Spleen (tissue), 11 donors: Measurements from ENCODE around the gene KRTAP21-2. TPM values are rescaled to one million over a fixed set of nuclear protein-coding genes. Genes with fewer than 3 reads are reported as not detected.

Experiments
- DNase-seq: peaks from one replicate; pipeline ENCODE4 v3.0.0-alpha.2; 2020
- H3K27ac ChIP-seq, 8 donors: fragments of 200-600 bp; sonication (generic) in 7 of 8; 1 replicate in 4 of 8; 2 replicates in 4 of 8; pipeline versions ENCODE4 v1.5.0 to v1.8.0; 2016 to 2021; ENCODE audit warnings: inconsistent platforms in 4 of 8, mild to moderate bottlenecking in 4 of 8, moderate library complexity in 1 of 8
- H3K27me3 ChIP-seq, 7 donors: fragments of 200-600 bp; sonication (generic) in 6 of 7; replicated peaks in 1 of 7; 1 replicate in 4 of 7; 2 replicates in 3 of 7; pipeline versions ENCODE4 v1.5.0 to v1.8.0; 2016 to 2021; ENCODE audit warnings: inconsistent platforms in 3 of 7, mild to moderate bottlenecking in 1 of 7
- H3K36me3 ChIP-seq, 6 donors: fragments of 200-600 bp; sonication (generic) in 5 of 6; 1 replicate in 4 of 6; 2 replicates in 2 of 6; pipeline versions ENCODE4 v1.5.0 to v1.8.0; 2016 to 2021; ENCODE audit warnings: inconsistent platforms in 2 of 6
- H3K4me1 ChIP-seq, 6 donors: fragments of 200-600 bp; sonication (generic) in 5 of 6; 1 replicate in 3 of 6; 2 replicates in 3 of 6; pipeline versions ENCODE4 v1.5.0 to v1.8.0; 2016 to 2021; ENCODE audit warnings: inconsistent platforms in 3 of 6
- H3K4me3 ChIP-seq, 8 donors: fragments of 200-600 bp; sonication (generic) in 7 of 8; 1 replicate in 4 of 8; 2 replicates in 4 of 8; pipeline versions ENCODE4 v1.5.0 to v1.8.0; 2016 to 2021; ENCODE audit warnings: inconsistent platforms in 4 of 8, mild to moderate bottlenecking in 4 of 8, moderate library complexity in 2 of 8
- H3K9me3 ChIP-seq, 8 donors: fragments of 200-600 bp; sonication (generic) in 7 of 8; 1 replicate in 4 of 8; 2 replicates in 4 of 8; pipeline versions ENCODE4 v1.5.0 to v1.8.0; 2016 to 2021; ENCODE audit warnings: inconsistent platforms in 4 of 8
- POLR2A ChIP-seq, 3 donors: fragments of 450-650 bp; IDR thresholded peaks; one replicate each; pipeline ENCODE4 v1.5.1; 2017; ENCODE audit warnings: antibody characterized with exemption in 3 of 3, mild to moderate bottlenecking in 1 of 3
- POLR2AphosphoS5 ChIP-seq, 3 donors: sonication (generic); formaldehyde crosslinking; IDR thresholded peaks; one replicate each; pipeline ENCODE4 v1.5.1; 2017; ENCODE audit warnings: antibody characterized with exemption in 3 of 3
- WGBS, 5 donors: extraction: QIAGEN DNeasy Blood & Tissue Kit in 3 of 5; methylation state at CpG; one replicate each; pipeline versions ENCODE4 v1.1.5 to v1.1.7; 2013 to 2018; 5-methylcytosine and 5-hydroxymethylcytosine counted together
- intact Hi-C: fragments of 100-400 bp; cut with DNase I; formaldehyde crosslinking; loops from one replicate; pipeline ENCODE4 v1.15.0; 2023; ENCODE audit warnings: low total_unique reads
- polyA plus RNA-seq, 3 donors: library from polyadenylated mRNA; stranded (reverse); fragments of 200-250 nt; gene quantifications; one replicate each; pipeline ENCODE4 v1.2.1, GENCODE V29; 2013
- total RNA-seq, 7 donors: library from RNA; depleted of rRNA in 3 of 7; stranded (reverse); fragments of >200 nt in 3 of 7; fragmentation: NEBNext Ultra II Directional in 4 of 7; extraction: Animal tissue kit (Norgen Biotek cat#: 25700) in 4 of 7; gene quantifications; one replicate each; pipeline versions ENCODE4 v1.1.0 to v1.2.1, GENCODE V29; 2016 to 2021
- TF ChIP-seq, protein P1 (sequence below), 11 experiments: fragments of 200-600 bp in 7 of 11; fragments of 450-650 bp in 4 of 11; sonication (generic) in 4 of 11; IDR thresholded peaks in 8 of 11; conservative IDR thresholded peaks in 3 of 11; 1 replicate in 7 of 11; 2 replicates in 4 of 11; pipeline versions ENCODE4 v1.4.0 to v1.8.0; 2016 to 2021; ENCODE audit warnings: antibody characterized with exemption in 11 of 11, inconsistent platforms in 4 of 11, mild to moderate bottlenecking in 1 of 11
- donor health status: healthy with polysubstance abuse.
- donor health status: DM: no; HTN: no; CAD: no; lungs with moderate emphysema.
- donor health status: DM: no; HTN: no; CAD: no.
- donor health status: Bipolar disorder and iron deficiency.
- donor health status: healthy.
- donor health status: DM: no; HTN: no; CAD: no.
- donor health status: DM: yes; HTN: yes; CAD: no.

KRTAP21-2 gene
- total and polyA plus RNA-seq, 10 donors = not detected

DNA sequence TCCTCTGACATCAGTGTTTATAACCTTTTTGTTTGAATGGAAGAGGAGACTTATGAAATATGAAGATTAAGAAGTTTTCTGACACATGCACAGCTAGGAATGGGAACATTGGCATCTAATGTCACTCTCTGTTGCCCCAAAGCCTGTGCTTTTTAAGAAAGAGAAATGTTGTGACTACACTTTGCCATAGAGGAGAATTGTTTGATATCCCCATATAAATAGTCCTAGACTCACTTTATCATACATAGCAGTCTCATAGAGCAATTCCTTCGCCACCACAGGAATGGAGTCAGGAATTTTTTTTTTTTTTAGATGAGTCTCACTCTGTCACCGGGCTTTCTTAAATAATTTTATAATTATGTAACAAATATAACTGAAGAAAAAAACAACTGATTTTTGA lies 30.0 kb downstream of the KRTAP21-2 start:
- TF ChIP-seq POLR2A (IDR thresholded peaks at IDR 0.05) = no peak
- no peak for TF ChIP-seq POLR2AphosphoS5 (IDR thresholded peaks at IDR 0.05)
- H3K4me3 ChIP-seq = no peak overlapping the region
- H3K27me3 ChIP-seq = no peaks in the 10 kb centered on the region
- H3K4me1 ChIP-seq = no peaks in the 10 kb centered on the region
- H3K27ac ChIP-seq = no peak overlapping the region
- no peaks in the 10 kb centered on the region for H3K36me3 ChIP-seq
- H3K9me3 ChIP-seq = peaks cover 0 to 12% (median 0%) of the 10 kb centered on the region in 8 donors
- intact Hi-C loops = no loop called here
- 80 to 94% (median 87%) methylated on average over 2 of the region's 2 CpGs for WGBS, 5 donors
- no peak for DNase-seq

DNA sequence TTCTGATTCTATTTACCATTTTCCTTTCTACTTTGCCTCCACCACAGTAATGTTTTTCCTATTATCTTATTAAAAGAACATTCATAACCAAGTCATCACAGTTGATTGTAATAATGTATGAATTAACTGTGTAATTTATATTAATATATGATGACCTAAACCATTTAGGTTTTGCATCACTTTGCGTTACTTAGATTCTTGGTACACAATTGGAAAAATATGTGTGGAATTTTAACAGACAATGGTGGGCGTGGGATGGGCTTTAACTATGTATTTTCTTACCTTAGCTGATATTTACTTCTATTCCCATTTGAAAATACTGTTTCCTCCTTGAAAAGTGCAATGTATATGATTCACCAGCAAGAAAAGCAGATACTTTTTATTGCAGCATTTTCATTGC lies 32.1 kb downstream of the KRTAP21-2 start:
- H3K4me1 ChIP-seq = no peaks in the 10 kb centered on the region
- no peak overlapping the region for H3K27ac ChIP-seq
- intact Hi-C loops = no loop called here
- H3K4me3 ChIP-seq = no peak overlapping the region
- H3K9me3 ChIP-seq = peaks cover 0 to 26% (median 3%) of the 10 kb centered on the region in 8 donors
- no peak for DNase-seq
- no peak for TF ChIP-seq POLR2AphosphoS5 (IDR thresholded peaks at IDR 0.05)
- TF ChIP-seq POLR2A (IDR thresholded peaks at IDR 0.05) = no peak
- TF ChIP-seq, protein P1, sequence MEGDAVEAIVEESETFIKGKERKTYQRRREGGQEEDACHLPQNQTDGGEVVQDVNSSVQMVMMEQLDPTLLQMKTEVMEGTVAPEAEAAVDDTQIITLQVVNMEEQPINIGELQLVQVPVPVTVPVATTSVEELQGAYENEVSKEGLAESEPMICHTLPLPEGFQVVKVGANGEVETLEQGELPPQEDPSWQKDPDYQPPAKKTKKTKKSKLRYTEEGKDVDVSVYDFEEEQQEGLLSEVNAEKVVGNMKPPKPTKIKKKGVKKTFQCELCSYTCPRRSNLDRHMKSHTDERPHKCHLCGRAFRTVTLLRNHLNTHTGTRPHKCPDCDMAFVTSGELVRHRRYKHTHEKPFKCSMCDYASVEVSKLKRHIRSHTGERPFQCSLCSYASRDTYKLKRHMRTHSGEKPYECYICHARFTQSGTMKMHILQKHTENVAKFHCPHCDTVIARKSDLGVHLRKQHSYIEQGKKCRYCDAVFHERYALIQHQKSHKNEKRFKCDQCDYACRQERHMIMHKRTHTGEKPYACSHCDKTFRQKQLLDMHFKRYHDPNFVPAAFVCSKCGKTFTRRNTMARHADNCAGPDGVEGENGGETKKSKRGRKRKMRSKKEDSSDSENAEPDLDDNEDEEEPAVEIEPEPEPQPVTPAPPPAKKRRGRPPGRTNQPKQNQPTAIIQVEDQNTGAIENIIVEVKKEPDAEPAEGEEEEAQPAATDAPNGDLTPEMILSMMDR (IDR thresholded peaks at IDR 0.05 in 8 of 11, conservative IDR thresholded peaks at IDR 0.05 in 3 of 11) = no peak
- H3K27me3 ChIP-seq = no peaks in the 10 kb centered on the region
- WGBS, 5 donors = 78 to 92% (median 88%) methylated on average over 2 of the region's 2 CpGs
- H3K36me3 ChIP-seq = no peaks in the 10 kb centered on the region

DNA sequence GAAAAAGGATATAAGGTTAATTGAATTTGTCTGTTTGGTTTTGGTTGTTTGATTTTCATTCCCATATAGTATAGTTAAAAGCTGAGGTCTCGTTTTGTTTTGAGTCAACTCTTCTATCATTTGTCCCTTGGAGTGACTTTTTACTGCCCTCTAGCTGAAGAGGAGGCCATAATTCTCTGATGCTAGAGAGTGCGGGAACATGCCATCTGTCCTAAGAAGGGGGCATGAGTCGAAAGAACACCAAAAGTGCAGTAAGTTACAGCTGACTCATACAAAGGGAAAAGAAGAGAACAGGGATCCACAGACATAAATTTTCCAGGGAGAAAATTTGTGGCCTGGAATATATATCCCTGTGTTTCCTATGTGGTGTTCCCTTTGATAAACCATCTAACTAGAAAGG lies 32.6 kb downstream of the KRTAP21-2 start:
- H3K4me1 ChIP-seq = no peaks in the 10 kb centered on the region

DNA sequence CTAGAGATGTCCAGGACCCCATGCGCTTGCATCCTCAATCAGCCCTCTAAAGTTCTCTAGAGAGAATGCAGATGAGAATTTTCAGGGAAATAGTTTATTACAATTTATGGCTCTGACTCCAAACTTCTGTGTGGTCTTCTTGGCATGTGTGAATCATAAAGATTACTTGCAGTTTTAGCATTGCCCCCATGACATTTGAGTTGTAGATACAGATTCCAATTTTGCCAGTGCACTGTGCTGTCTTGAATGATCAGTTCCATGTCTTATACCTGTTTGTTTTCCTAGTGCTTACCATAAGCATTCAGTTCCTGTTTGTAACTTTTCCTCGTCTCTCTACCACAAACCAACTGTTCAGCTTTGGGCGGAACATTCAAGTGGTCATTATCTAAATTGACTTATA lies 33.3 kb downstream of the KRTAP21-2 start:
- H3K9me3 ChIP-seq = peaks cover 0 to 26% (median 3%) of the 10 kb centered on the region in 8 donors
- H3K4me1 ChIP-seq = no peaks in the 10 kb centered on the region
- WGBS, 5 donors = 76 to 88% (median 82%) methylated on average over 3 of the region's 3 CpGs
- H3K4me3 ChIP-seq = no peak overlapping the region
- intact Hi-C loops = no loop called here
- no peaks in the 10 kb centered on the region for H3K27me3 ChIP-seq
- no peaks in the 10 kb centered on the region for H3K36me3 ChIP-seq
- DNase-seq = no peak
- no peak overlapping the region for H3K27ac ChIP-seq
- TF ChIP-seq POLR2A (IDR thresholded peaks at IDR 0.05) (no peak), POLR2AphosphoS5 (IDR thresholded peaks at IDR 0.05) (no peak)
- TF ChIP-seq, protein P1 (IDR thresholded peaks at IDR 0.05 in 8 of 11, conservative IDR thresholded peaks at IDR 0.05 in 3 of 11) = no peak

More for the DNA sequence above, 32.6 kb downstream of the KRTAP21-2 start:
- Histone ChIP-seq H3K36me3 (no peaks in the 10 kb centered on the region), H3K4me3 (no peak overlapping the region), H3K27me3 (no peaks in the 10 kb centered on the region), H3K27ac (no peak overlapping the region), H3K9me3 (peaks cover 0 to 26% (median 3%) of the 10 kb centered on the region in 8 donors)
- 57 to 79% (median 71%) methylated on average over 3 of the region's 3 CpGs for WGBS, 5 donors
- TF ChIP-seq, protein P1 (IDR thresholded peaks at IDR 0.05 in 8 of 11, conservative IDR thresholded peaks at IDR 0.05 in 3 of 11) = no peak
- TF ChIP-seq POLR2AphosphoS5 (IDR thresholded peaks at IDR 0.05) = no peak
- TF ChIP-seq POLR2A (IDR thresholded peaks at IDR 0.05) = no peak
- DNase-seq = no peak
- intact Hi-C loops = no loop called here

DNA sequence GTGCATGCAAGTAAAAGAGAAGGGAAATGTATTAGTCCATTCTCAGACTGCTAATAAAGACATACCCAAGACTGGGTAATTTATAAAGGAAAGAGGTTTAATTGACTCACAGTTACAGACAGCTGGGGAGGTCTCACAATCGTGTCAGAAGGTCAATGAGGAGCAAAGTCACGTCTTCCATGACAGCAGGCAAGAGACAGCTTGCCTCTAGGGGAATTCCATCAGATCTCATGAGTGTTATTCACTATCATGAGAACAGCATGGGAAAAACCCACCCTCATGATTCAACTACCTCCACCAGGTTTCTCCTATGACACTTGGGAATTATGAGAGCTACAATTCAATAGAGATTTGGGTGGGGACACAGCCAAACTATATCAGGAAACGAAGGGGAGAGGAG lies 36.6 kb downstream of the KRTAP21-2 start:
- Histone ChIP-seq H3K4me1 (no peaks in the 10 kb centered on the region), H3K9me3 (peaks cover 0 to 34% (median 3%) of the 10 kb centered on the region in 8 donors), H3K4me3 (no peak overlapping the region), H3K27ac (no peak overlapping the region), H3K27me3 (no peaks in the 10 kb centered on the region), H3K36me3 (no peaks in the 10 kb centered on the region)
- DNase-seq = no peak
- TF ChIP-seq, protein P1 (IDR thresholded peaks at IDR 0.05 in 8 of 11, conservative IDR thresholded peaks at IDR 0.05 in 3 of 11) = no peak
- no peak for TF ChIP-seq POLR2AphosphoS5 (IDR thresholded peaks at IDR 0.05)
- TF ChIP-seq POLR2A (IDR thresholded peaks at IDR 0.05) = no peak
- intact Hi-C loops = no loop called here
- WGBS, 5 donors = 24 to 54% (median 31%) methylated on average over 3 of the region's 3 CpGs
